OCI-LY7 (cell line): ENCODE data around the gene HOXC9.

Experiments used
- CTCF ChIP-seq: fragments of 200-600 bp; sonication (generic); conservative IDR thresholded peaks from 2 replicates; pipeline ENCODE4 v1.5.1; 2014; ENCODE audit warnings: mild to moderate bottlenecking, antibody characterized with exemption, low read length, moderate library complexity, mixed read lengths
- EZH2phosphoT487 ChIP-seq: fragments of 200-600 bp; sonication (generic); IDR thresholded peaks from 2 replicates; pipeline ENCODE4 v1.6.1; 2018; ENCODE audit warnings: low read depth, borderline replicate concordance, mild to moderate bottlenecking, mixed run types, antibody characterized with exemption, low read length, moderate library complexity, mixed read lengths

- no peak for TF ChIP-seq CTCF
- TF ChIP-seq EZH2phosphoT487: no peak
These were observed 14.5 kb downstream of the HOXC9 start for GRCh38 chr12:54014377-54015017.
